PC-9 (cell line): ENCODE data around the gene EIF5B. TPM values are rescaled to one million over a fixed set of nuclear protein-coding genes. Genes with fewer than 3 reads are reported as not detected.
"Not testable (repeated sequence)": the region's sequence is repeated elsewhere in the genome, so short reads cannot be mapped to it uniquely, and the experiment has no call there.

Experiments
- BruUV-seq: library from RNA; stranded (reverse); fragments of 400-500 nt; replicated peaks from 2 replicates; lab custom pipeline; 2021; lab: Mats Ljungman, UMichigan
- CTCF ChIA-PET: fragments of 300-600 bp; sonication (Branson Sonifier 250); formaldehyde crosslinking; loops from one replicate; lab custom pipeline; 2022; ENCODE audit warnings: antibody characterized with exemption; lab: Charles Lee
- POLR2A ChIA-PET: fragments of 300-600 bp; sonication (Branson Sonifier 250); formaldehyde crosslinking; loops from one replicate; lab custom pipeline; 2022; ENCODE audit warnings: antibody characterized with exemption; ENCODE audit not compliant: unreplicated experiment; lab: Charles Lee
- DNase-seq, 2 experiments: peaks; one replicate each; pipeline versions ENCODE4 v3.0.0 to v3.0.0-alpha.2; 2015 to 2022; ENCODE audit warnings: mixed read lengths in 1 of 2
- H2AFZ ChIP-seq: fragments of 200-600 bp; sonication (generic); 2 replicates; pipeline ENCODE4 v1.8.1; 2017; ENCODE audit warnings: antibody characterized with exemption
- H3F3A ChIP-seq: fragments of 200-600 bp; sonication (generic); 2 replicates; pipeline ENCODE4 v1.8.1; 2017; ENCODE audit warnings: antibody characterized with exemption, mild to moderate bottlenecking, low read depth; ENCODE audit not compliant: insufficient read depth
- H3K27ac ChIP-seq: fragments of 200-600 bp; sonication (generic); 2 replicates; pipeline ENCODE4 v1.6.1; 2016; ENCODE audit warnings: mixed run types
- H3K27me3 ChIP-seq: fragments of 200-600 bp; sonication (generic); 2 replicates; pipeline ENCODE4 v1.6.1; 2016; ENCODE audit warnings: low read depth, mixed run types; ENCODE audit not compliant: insufficient read depth
- H3K36me3 ChIP-seq: fragments of 200-600 bp; sonication (generic); 2 replicates; pipeline ENCODE4 v1.6.1; 2016; ENCODE audit warnings: low read depth, mixed run types
- H3K4me1 ChIP-seq: fragments of 200-600 bp; sonication (generic); replicated peaks from 2 replicates; pipeline ENCODE4 v1.6.1; 2016; ENCODE audit warnings: mixed run types; ENCODE audit not compliant: insufficient read depth
- H3K4me2 ChIP-seq: fragments of 200-600 bp; sonication (generic); 2 replicates; pipeline ENCODE4 v1.6.1; 2017; ENCODE audit warnings: mixed run types
- H3K4me3 ChIP-seq: fragments of 200-600 bp; sonication (generic); 2 replicates; pipeline ENCODE4 v1.6.1; 2016; ENCODE audit warnings: mixed run types
- H3K79me2 ChIP-seq: fragments of 200-600 bp; sonication (generic); 2 replicates; pipeline ENCODE4 v1.6.1; 2017; ENCODE audit warnings: low read depth, mixed run types
- H3K9me2 ChIP-seq: fragments of 200-600 bp; sonication (generic); 2 replicates; pipeline ENCODE4 v1.8.1; 2017; ENCODE audit warnings: mild to moderate bottlenecking; ENCODE audit not compliant: insufficient read depth
- H3K9me3 ChIP-seq: fragments of 200-600 bp; sonication (generic); 2 replicates; pipeline ENCODE4 v1.8.1; 2016; ENCODE audit warnings: low read depth; ENCODE audit not compliant: insufficient read depth
- H4K20me1 ChIP-seq: fragments of 200-600 bp; sonication (generic); 2 replicates; pipeline ENCODE4 v1.8.1; 2017; ENCODE audit not compliant: insufficient read depth
- EZH2 ChIP-seq: fragments of 200-600 bp; sonication (generic); IDR thresholded peaks from 2 replicates; pipeline ENCODE4 v1.8.0; 2017; ENCODE audit warnings: antibody characterized with exemption, low read depth
- intact Hi-C: fragments of 100-400 bp; cut with micrococcal nuclease; formaldehyde crosslinking; loops from one replicate; pipeline ENCODE4 v1.10.0; 2022; ENCODE audit not compliant: unreplicated experiment
- total RNA-seq: library from RNA; stranded (reverse); gene quantifications from 2 replicates; pipeline ENCODE4 v1.2.3, GENCODE V29; 2021
- TF ChIP-seq, protein P1 (sequence below): fragments of 200-600 bp; sonication (generic); conservative IDR thresholded peaks from 2 replicates; pipeline ENCODE4 v1.6.1; 2017; ENCODE audit warnings: mixed run types, antibody characterized with exemption, mild to moderate bottlenecking, moderate library complexity

EIF5B gene
- total RNA-seq, 1 experiment from 2014 or later, result 56.7 TPM

DNA sequence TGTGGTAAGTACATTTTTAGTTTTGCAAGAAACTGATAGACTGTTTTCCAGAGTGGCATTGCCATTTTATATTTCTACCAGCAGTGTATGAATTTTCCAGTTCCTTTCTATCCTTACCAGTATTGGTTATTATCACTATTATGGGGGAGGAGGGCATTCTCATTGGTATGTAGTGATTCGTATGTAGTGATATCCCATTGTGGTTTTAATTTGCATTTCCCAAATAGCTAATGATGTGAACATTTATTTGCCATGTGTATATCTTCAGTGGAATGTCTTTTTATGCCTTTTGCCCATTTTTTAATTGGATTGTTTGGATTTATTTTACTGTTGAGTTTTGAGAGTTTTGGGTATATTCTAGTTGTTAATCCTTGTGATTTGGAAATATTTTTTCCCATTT, 16.9 kb downstream of the EIF5B start:
- Histone ChIP-seq H2AFZ (no peak overlapping the region), H3K4me1 (no peaks in the 10 kb centered on the region), H3K27ac (no peak overlapping the region), H3K9me3 (no peaks in the 10 kb centered on the region), H3K36me3 (no peaks in the 10 kb centered on the region), H4K20me1 (peaks cover 90% of the 10 kb centered on the region), H3K9me2 (no peaks in the 10 kb centered on the region; the same call in 1 of the 2 replicates), H3F3A (peaks cover under 1% of the 10 kb centered on the region), H3K4me2 (no peak overlapping the region), H3K79me2 (peaks cover 96% of the 10 kb centered on the region), H3K27me3 (no peaks in the 10 kb centered on the region), H3K4me3 (no peak overlapping the region)
- DNase-seq, result no peak
- TF ChIP-seq, protein P1, sequence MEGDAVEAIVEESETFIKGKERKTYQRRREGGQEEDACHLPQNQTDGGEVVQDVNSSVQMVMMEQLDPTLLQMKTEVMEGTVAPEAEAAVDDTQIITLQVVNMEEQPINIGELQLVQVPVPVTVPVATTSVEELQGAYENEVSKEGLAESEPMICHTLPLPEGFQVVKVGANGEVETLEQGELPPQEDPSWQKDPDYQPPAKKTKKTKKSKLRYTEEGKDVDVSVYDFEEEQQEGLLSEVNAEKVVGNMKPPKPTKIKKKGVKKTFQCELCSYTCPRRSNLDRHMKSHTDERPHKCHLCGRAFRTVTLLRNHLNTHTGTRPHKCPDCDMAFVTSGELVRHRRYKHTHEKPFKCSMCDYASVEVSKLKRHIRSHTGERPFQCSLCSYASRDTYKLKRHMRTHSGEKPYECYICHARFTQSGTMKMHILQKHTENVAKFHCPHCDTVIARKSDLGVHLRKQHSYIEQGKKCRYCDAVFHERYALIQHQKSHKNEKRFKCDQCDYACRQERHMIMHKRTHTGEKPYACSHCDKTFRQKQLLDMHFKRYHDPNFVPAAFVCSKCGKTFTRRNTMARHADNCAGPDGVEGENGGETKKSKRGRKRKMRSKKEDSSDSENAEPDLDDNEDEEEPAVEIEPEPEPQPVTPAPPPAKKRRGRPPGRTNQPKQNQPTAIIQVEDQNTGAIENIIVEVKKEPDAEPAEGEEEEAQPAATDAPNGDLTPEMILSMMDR, result no peak
- no peak for TF ChIP-seq EZH2
- ChIA-PET POLR2A (no interaction called here), CTCF (no interaction called here)
- BruUV-seq, result no TSS peak
- intact Hi-C loops, result no loop called here

DNA sequence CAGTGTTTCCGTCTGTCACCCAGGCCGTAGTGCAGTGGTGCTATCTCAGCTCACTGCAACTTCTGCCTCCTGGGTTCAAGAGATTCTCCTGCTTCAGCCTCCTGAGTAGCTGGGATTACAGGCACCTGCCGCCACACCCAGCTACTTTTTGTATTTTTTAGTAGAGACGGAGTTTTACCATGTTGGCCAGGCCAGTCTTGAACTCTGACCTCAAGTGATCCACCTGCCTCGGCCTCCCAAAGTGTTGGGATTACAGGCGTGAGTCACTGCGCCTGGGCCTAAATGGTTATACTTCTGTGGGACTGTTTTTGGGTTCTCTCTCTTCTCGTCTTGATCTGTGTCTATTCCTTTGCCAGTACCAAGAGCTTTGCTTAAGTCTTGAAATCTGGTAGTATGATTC, 17.6 kb downstream of the EIF5B start:
- peaks cover 89% of the 10 kb centered on the region for H4K20me1 ChIP-seq
- peaks cover 96% of the 10 kb centered on the region for H3K79me2 ChIP-seq
- H3F3A ChIP-seq, BruUV-seq, H3K9me2 ChIP-seq, H3K27ac ChIP-seq, DNase-seq, H3K9me3 ChIP-seq, intact Hi-C loops, POLR2A ChIA-PET, H3K4me3 ChIP-seq, CTCF ChIA-PET, H3K27me3 ChIP-seq, H3K4me1 ChIP-seq, H3K4me2 ChIP-seq, H3K36me3 ChIP-seq, H2AFZ ChIP-seq: not testable (repeated sequence)

DNA sequence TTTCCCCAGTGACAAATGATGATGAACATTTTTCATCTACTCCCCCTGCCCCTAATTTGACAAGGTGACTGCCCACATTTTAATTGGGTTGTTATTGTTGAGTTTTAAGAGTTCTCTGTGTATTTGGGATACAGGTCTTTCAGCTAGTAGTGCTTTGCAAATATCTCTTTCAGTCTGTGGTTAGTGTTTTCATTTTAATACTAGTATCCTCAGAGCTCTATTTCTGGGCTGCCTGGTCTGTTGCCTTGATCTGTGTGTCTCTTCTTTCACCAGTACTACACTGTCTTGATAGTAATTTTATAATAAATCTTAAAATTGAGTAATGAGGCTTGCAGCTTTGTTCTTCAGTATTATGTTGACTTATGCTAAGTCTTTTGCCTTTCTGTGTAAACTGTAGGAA, 19.7 kb downstream of the EIF5B start:
- no peaks in the 10 kb centered on the region; the same call in 1 of the 2 replicates for H3F3A ChIP-seq
- H3K4me2 ChIP-seq, result no peak overlapping the region
- H3K27ac ChIP-seq, result no peak overlapping the region
- peaks cover 82% of the 10 kb centered on the region for H3K79me2 ChIP-seq
- peaks cover 11% of the 10 kb centered on the region for H3K36me3 ChIP-seq
- H3K27me3 ChIP-seq, result no peaks in the 10 kb centered on the region
- no peak overlapping the region for H3K4me3 ChIP-seq
- intact Hi-C loops, result no loop called here
- no peak overlapping the region for H2AFZ ChIP-seq
- H4K20me1 ChIP-seq, result peaks cover 79% of the 10 kb centered on the region
- CTCF ChIA-PET, result interaction anchor here (0.7 kb wide), 1 partner anchor 184 kb away, joined by 3 read pairs; no protein-coding TSS in a partner anchor
- no peak for DNase-seq
- no peaks in the 10 kb centered on the region for H3K4me1 ChIP-seq
- no TSS peak for BruUV-seq
- H3K9me3 ChIP-seq, result no peaks in the 10 kb centered on the region
- no peaks in the 10 kb centered on the region; the same call in 1 of the 2 replicates for H3K9me2 ChIP-seq
- POLR2A ChIA-PET, result interaction anchor here (0.6 kb wide), 1 partner anchor 939 kb away, joined by 6 read pairs; no protein-coding TSS in a partner anchor
- TF ChIP-seq, protein P1, result no peak
- no peak for TF ChIP-seq EZH2

DNA sequence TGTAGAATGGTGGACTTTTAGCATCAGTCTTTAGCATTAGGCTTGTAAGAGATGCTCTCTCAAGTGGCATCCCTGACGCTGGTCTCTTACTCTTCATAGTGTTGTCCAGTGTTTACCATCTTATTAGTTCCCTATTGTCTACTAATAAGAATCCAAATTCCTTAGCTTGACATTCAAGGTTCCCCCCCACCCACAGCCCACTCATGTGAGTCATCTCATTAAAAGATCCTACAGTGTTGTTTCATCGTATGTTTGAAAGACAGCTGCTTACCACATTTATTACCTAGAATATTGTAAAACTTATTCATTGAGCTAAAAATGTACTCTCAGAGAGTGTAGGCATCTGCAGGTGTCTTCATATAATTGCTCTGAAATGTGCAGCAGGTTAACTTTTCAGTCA, 28.5 kb downstream of the EIF5B start:
- H4K20me1 ChIP-seq, result peaks cover 13% of the 10 kb centered on the region; the same call in 1 of the 2 replicates
- intact Hi-C loops, result no loop called here
- H3K27ac ChIP-seq, result no peak overlapping the region
- H3K4me3 ChIP-seq, result no peak overlapping the region
- no peaks in the 10 kb centered on the region for H3K4me1 ChIP-seq
- CTCF ChIA-PET, result no interaction called here
- no peaks in the 10 kb centered on the region for H3K9me2 ChIP-seq
- H3K9me3 ChIP-seq, result no peaks in the 10 kb centered on the region
- POLR2A ChIA-PET, result no interaction called here
- no peak for DNase-seq
- peaks cover 1% of the 10 kb centered on the region; the same call in 1 of the 2 replicates for H3F3A ChIP-seq
- no peak for TF ChIP-seq EZH2
- TF ChIP-seq, protein P1, result no peak
- peaks cover 48% of the 10 kb centered on the region for H3K36me3 ChIP-seq
- BruUV-seq, result no TSS peak
- no peak overlapping the region for H3K4me2 ChIP-seq
- no peaks in the 10 kb centered on the region for H3K79me2 ChIP-seq
- H3K27me3 ChIP-seq, result no peaks in the 10 kb centered on the region
- no peak overlapping the region for H2AFZ ChIP-seq

DNA sequence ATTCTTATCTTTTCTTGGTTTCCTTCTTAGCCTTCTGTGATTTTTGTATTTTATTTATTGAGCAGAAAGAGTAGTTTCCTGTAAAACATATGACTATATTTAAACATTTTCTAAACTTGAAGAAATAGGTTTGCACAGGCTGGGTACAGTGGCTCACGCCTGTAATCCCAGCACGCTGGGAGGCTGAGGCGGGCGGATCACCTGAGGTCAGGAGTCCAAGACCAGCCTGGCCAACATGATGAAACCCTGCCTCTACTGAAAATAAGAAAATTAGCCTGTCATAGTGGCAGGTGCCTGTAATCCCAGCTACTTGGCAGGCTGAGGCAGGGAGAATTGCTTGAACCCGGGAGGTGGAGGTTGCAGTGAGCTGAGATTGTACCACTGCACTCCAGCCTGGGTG, 31.7 kb downstream of the EIF5B start:
- intact Hi-C loops, H3F3A ChIP-seq, H3K27me3 ChIP-seq, H3K79me2 ChIP-seq, H2AFZ ChIP-seq, H3K4me3 ChIP-seq, H4K20me1 ChIP-seq, CTCF ChIA-PET, POLR2A ChIA-PET, DNase-seq, H3K4me2 ChIP-seq, H3K9me2 ChIP-seq, H3K27ac ChIP-seq, BruUV-seq, H3K4me1 ChIP-seq, H3K9me3 ChIP-seq: not testable (repeated sequence)
- H3K36me3 ChIP-seq, result peaks cover 60% of the 10 kb centered on the region
